ENCODE results near the gene NOS1.
A peak's percentile ranks its signal among the peaks of the same experiment; 100 is the strongest.
"Not testable (repeated sequence)": the region's sequence is repeated elsewhere in the genome, so short reads cannot be mapped to it uniquely, and the experiment has no call there.

The NOS1 gene

DNA sequence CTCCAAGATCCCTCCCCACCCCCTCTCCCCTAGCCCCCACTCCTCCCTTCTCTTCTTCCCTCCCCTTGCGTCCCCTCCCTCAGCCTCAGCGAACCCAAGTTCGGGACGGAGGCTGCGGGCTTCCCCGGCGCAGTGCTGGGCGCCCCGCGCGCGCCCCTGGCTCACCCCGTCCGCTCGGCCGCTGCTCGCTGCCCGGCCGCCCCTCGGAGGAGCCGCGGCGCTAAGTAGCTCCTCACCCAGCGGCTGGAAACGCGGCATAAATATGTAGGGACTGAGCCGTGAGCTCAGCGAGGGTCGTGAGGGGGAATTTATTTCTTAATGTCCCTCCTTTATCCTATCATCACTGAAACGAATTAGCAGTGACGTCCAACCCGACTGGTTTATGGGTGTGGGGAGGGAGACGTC, at the start of gene NOS1:
TSS of gene NOS1 (minus strand) at position 280 of the 405 bp plus-strand sequence. CDS start 30,557 bp downstream, outside the sequence.
- peak within 1 kb of the TSS; percentile 88 for H3K4me3 ChIP-seq (ENCODE audit: low read depth, low read length)

DNA sequence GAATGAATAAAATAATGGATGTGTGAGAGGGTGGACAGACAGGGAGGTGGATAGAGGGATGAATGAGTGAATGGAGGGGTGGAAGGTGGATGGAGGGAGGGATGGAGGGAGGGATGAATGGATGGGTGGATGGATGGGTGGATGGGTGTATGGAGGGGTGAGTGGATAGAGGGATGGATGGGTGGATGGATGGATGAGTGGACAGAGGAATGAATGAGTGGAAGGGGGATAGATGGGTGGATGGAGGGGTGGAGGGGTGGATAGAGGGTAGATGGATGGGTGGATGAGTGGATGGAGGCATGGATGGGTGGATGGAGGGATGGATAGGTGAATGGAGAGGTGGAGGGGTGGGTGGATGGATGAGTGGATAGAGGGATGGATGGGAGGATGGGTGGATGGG, 47.9 kb upstream of the NOS1 start:
- H3K4me3 ChIP-seq (ENCODE audit: low read depth, low read length): no peak overlapping the region

DNA sequence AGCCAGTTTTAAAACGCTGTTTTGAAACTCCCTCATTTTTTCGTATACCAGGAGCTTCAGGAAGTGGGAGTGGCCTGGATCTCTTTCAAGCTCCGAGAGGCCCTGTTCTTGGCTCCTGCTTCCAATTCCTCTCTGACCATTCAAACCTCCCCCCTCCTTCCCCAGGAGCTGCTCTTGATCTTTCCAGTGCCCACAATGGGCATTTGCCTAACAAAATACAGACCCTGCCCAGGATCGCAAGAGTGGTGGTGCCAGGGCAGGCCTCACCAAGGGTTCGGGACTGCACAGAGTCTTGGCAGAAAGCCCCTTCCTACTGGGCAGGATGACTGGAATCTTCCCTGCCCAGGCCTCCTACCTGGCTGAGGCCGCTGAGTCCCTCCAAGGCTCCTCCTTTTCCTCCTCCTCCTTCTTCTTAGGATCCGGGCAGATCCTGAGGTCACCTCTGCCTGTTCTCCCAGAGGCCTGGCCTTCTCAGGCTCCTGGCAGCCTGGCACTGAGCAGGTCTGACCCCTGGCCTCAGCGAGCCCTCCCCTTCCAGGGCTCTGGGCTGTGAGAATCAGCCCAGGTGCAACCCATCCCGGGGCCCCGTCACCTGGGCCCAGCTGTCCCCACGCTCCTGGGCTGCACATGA, 46.9 kb upstream of the NOS1 start:
- H3K4me3 ChIP-seq (ENCODE audit: low read depth, low read length): no peak overlapping the region

DNA sequence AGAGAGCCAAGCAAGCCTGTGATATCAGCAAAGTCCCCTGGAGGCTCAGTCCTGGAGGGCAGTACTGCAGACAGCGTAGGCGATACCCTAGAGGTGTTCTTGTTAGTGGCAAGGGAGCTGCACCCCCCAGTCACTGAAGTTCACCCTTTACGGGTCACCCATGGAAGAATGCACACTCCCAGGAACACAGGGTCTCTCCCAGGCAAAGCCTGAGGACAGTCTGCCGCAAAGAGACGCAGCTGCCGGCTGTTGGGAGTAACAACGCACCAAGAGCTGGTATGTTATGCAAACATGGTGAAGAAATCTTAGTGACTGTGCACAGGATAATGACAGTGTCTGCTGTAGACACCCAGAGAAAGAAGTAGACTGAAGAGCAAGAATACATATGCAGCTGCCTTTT, 43.5 kb upstream of the NOS1 start:
- H3K4me3 ChIP-seq (ENCODE audit: low read depth, low read length): no peak overlapping the region

DNA sequence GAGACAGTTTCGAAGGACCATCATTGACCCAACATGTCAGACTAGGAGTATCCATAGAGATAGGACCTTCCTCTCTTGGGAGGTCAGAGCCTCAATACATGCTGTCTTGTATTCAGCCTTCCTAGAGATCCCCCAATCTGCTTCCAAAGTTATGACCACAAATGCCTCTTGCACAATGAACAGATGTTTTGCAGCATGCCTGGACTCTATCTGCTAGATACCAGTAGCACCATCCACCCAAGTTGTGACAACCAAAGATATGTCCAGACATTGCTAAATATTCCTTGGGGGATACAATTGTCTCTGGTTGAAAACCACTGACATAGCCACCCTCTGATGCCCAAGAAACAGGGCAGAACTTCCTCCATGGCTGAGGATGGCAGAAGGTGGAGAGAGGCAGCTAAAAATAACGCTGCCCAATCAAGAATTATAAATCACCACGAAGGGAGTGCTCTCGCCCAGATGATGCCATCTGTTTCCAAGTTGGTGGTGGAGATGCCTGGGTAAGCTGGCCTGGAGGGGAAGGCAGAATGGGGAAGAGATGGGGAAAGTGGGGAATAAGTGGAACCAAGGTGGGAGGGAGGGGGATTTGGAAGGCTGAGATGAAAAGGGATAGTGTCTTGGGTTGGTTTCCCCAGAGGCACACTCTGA, 42.9 kb upstream of the NOS1 start:
- no peak overlapping the region for H3K4me3 ChIP-seq (ENCODE audit: low read depth, low read length)

DNA sequence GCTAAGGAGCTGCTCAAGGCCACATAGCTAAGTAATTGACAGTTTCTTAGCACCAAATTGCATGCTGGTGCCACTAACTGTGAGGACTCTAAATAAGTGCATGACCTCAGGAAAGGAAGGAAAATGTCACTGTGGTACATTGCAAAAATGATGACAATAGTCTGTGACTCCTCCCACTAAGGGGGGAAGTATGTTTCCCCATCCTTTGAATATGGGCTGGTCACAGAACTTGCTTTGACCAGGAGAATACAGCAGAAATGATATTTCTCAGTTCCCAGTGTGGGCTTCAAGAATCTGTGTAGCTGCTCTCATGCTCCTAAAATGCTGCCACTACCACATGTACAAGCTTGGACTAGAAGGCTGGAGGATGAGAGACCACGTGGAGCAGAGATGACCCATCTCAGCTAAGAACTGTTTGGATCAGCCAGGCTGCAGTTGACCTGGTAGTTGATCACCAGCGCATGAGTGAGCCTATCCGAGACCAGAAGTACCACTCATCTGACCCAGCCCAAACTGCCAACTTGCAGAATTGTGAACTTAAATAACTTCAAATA, 42.2 kb upstream of the NOS1 start:
- H3K4me3 ChIP-seq (ENCODE audit: low read depth, low read length): no peak overlapping the region

DNA sequence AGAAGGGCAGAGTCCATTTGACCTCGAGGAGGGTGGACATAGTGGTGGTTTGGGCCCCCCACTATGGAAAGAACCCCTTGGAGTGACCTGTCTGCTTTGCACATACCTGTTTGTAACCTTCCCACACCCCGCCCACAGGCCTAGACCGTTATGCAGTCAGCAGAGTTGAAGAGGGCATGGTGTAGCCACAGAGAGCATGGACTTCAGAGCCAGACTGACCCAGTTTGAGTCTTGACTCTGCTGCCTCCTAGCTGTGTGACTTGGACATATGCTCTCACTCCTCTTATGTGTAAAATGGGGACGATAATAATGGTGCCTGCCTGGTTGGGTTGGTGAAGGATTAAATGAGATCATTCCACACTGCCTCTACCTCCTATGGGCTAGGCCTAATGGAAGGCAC, 40.9 kb upstream of the NOS1 start:
- H3K4me3 ChIP-seq (ENCODE audit: low read depth, low read length): no peak overlapping the region

DNA sequence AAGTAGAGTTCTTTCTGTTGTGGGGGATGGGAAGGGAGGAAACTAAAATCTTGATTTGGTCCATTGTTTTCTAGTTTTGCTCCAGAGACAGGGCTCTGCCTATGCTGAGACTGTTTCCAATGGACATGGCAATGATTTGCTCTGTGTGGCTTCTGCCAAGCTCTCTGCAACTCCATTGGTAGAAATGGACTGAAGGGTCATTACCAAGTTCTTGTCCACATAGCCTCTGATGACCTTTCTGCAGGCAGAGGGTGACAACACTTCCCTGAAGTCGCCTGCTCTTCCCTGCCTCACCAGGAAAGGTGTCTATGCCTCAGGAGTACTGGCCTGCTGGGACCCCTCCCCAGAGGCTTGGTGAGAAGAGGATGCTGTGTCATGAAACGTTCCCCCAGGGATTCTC, 39.5 kb upstream of the NOS1 start:
- no peak overlapping the region for H3K4me3 ChIP-seq (ENCODE audit: low read depth, low read length)

DNA sequence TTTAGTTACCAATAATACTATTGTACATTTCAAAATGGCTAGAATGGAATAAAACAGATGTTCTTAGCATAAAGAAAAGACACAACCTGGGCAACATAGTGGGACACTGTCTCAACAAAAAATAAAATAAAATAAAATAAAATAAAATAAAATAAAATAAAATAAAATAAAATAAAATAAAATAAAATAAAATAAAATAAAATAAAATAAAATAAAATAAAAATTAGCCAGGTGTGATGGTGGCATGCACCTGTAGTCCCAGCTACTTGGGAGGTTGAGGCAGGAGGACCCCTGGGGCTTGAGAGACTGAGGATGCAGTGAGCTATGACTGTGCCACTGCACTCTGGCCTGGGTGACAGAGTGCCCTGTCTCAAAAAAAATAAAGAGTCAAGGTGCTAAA, 37.1 kb upstream of the NOS1 start:
- H3K4me3 ChIP-seq (ENCODE audit: low read depth, low read length): not testable (repeated sequence)

DNA sequence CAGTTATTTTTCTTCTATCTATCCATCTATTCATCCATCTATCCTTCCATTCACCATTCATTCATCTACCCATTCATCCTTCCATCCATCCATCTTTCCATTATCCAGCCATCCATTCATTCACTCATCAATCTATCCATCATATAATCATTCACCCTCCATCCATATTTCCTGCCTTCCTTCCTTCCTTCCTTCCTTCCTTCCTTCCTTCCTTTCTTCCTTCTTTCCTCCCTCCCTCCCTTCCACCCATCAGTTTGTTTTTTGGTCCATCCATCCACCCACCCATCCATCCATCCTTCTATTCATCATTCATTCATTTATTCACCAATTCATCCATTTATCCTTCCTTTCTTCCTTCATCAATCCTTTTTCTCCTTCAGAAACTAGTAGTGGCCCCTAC, 34.3 kb upstream of the NOS1 start:
- H3K4me3 ChIP-seq (ENCODE audit: low read depth, low read length): no peak overlapping the region

DNA sequence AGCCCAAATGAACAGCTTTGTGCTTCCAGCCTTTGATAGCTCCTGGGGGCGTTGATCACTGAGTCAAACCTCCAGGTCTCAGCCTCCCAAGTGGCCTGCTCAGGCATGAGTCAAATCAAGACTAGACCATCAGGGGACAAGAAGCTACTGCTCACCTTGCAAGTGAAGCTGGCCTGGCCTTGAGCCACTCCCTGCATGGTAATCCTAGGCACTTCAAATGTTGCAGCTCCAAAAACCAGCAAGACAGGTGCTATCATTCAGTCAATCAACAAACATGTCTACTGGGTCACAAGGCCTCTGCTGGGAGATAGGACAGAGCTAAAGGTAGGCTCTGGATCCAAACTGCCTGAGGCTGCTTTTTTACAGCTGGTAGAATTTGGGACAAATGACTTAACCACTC, 33.1 kb upstream of the NOS1 start:
- no peak overlapping the region for H3K4me3 ChIP-seq (ENCODE audit: low read depth, low read length)

DNA sequence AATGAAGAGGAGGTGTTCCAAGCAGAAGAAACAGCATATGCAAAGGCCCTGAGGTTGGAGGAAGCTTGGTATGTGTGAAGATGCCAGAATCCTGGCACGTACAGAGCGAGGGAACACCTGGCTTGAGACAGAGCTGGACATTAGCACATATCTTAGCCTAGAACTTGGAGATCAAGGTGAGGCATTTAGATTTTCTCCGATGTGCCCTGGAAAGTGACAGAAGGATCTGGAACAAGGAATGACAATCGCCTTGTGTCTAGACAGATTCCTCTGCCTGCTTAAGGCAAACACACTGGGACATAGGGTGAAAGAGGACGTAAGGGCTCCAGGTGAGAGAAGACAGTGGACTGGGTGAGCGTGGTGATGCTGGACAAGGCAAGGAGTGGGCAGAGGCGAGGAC, 32.2 kb upstream of the NOS1 start:
- H3K4me3 ChIP-seq (ENCODE audit: low read depth, low read length): no peak overlapping the region

DNA sequence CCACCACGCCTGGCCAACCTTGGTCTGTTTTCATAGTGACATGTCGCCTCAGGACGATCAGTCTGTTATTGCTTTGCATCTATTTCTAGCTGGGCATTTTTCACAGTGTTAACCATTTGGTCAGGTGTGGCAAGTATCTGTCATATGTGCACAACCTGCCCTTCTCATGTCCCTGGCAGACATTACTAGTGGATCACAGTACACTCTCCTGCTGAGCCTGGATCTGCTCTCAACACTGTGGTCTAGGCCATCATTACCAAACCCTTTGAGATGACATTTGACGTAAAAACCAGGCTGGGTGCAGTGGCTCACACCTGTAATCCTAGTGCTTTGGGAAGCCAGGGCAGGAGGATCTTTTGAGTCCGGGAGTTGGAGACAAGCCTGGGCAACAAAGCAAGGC, 29.4 kb upstream of the NOS1 start:
- H3K4me3 ChIP-seq (ENCODE audit: low read depth, low read length): no peak overlapping the region

DNA sequence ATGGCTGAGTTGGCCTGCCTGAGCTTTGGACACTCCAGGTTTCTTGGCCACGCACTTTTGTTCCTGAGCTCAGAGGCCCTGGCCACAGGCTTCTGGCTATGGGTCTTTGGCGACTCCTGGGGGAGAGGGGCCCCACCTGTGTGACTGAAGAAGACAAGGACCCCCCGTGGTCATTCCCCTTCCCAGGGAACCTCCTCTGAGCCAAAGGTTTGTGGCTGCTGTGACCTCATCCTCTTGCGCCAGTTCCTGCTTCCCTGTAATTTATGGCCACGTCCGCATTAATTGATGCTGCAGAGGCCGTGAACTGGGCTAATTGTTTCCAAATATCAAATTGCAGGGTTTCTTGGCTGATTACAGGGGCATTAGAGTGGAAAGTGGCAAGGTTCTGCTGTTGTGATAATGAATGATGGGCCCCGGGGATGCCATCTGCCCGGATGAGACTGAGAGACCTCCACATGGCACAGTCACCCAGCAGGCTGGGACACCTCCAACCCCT, 27.6 kb upstream of the NOS1 start:
- no peak overlapping the region for H3K4me3 ChIP-seq (ENCODE audit: low read depth, low read length)

DNA sequence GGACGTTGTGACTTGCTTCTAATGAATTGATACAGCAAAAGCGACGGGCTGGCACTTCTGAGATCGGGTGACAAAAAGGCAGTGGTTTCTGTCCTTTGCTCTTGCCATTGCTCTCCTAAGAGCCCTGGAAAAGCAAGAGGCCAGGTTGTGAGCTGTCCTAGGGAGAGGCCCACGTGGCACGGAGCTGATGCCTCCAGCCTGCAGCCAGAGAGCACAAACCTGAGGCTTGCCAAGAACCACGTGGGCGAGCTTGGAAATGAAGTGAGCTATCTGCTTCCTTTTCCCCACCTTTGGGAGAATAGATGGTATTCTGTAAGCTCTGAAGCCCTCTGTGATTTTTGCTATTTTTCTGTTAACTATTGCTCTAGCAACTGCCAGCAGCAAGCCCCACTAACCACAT, 26.4 kb upstream of the NOS1 start:
- H3K4me3 ChIP-seq (ENCODE audit: low read depth, low read length): no peak overlapping the region

DNA sequence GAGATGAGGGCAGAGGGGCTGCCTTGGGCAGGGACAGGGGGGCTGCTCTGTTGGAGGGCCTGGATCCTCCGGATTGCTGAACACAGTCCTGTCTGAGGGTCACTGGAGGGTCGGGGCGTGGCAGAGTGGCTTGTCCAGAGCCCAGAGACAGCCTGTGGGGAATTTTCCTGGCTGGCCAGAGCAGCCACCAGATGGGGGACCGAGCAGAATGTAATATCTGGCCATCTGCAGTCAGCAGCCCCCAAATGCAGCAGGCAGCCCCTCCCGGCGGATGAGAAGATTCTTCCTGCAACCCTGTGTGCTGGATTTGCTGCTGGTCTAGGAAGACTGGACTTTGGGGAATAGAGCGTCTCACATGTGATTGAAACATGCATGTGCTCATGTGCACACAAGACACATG, 23.3 kb upstream of the NOS1 start:
- H3K4me3 ChIP-seq (ENCODE audit: low read depth, low read length): no peak overlapping the region

DNA sequence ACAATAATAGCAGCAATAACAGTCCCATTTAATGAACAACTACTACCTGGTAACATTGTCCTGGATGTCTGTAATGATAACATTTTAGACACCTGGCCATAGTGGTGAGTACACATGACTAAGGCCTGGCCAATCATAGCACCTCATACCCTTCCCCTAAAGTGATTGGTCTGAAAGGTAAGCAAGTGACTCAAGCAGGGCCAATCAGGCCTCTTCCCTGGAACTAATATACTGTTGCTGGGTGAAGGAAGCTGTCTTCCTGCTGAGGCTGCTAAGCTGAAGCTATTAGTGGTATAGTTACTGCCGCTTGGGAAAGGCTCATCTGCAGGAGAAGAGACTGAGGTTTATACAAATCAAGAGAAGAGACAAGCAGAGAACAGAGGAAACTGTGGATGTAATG, 18.7 kb upstream of the NOS1 start:
- H3K4me3 ChIP-seq (ENCODE audit: low read depth, low read length): no peak overlapping the region

DNA sequence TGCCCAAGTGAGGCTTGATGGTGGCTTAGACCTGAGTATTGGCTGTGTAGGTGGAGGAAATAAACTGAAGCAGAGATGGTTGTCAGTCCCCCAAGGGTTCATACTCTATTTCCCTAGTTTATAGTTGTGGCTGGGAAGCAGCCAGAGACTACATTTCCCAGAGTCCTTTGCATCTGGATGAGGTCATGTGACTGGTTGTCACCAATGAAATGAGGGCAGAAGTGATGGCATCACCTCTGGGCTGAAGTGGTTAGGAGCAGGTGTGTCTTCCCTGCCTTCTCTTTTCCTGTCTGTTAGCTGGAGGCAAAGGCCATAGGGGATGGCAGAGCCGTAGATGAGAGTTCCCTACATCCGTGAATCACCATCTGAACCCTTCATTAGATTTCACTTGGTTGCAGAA, 16.3 kb upstream of the NOS1 start:
- H3K4me3 ChIP-seq (ENCODE audit: low read depth, low read length): no peak overlapping the region

DNA sequence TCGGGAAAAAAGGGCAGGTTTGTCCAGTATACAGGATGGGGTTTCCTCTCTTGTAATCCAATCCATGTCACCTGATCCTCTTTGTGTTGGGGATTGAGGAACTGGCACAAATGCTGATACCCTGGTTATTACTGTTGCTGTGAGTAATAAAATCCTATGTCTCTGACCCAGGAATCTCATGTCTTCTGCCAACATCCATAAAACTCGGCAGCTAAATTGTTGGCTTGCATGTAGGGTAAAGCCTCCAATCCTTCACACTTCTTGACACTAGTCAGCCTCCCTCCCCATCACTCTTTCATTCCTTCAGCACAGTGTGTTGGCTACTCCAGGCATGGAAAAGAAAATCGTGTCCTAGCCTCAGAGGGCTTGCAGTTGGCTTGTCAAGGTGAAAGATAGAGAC, 9.2 kb upstream of the NOS1 start:
- H3K4me3 ChIP-seq (ENCODE audit: low read depth, low read length): no peak overlapping the region

DNA sequence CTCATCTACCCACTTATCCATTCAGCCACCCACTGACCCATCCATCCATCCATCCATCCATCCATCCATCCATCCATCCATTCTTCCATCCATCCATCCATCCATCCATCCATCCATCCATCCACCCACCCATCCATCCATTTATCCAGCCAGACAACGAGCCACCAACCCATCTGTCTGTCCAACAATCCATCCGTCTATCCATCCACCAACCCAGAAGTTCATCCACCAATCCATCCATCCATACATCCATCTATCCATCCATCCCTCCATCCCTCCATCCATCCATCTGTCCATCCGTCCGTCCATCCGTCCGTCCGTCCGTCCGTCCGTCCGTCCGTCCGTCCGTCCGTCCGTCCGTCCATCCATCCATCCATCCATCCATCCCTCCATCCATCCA, 8.6 kb upstream of the NOS1 start:
- not testable (repeated sequence) for H3K4me3 ChIP-seq (ENCODE audit: low read depth, low read length)

DNA sequence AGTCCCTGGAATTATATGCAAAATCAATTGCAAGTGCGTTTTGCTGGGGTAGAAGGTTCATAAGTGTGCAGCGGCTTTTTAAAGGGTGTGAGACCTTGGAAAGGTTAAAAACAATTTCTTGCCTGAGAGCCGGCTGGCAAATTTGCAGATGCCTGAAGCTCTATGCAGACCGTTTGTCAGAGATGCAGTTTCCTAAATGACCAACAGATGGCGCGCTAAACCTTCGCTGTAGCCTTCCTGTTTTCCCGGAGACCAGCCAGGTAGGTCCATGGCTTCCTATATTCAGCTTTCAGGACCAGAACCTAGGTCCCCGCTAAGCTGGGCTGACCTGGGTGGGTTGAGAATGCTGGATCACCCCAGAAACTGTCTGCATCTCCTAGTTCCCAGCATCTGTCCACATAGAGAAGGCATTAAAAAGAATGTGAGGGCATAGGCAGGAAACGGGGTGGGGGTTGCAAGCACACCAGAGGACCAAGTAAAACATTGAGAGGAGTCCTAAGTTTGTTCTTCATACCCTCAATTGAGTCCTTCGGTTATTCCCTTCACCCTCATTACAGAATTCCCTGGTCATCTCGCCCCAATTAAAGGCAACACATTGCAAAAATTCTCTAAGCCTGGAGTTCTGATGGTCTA, 5.7 kb upstream of the NOS1 start:
- no peak overlapping the region for H3K4me3 ChIP-seq (ENCODE audit: low read depth, low read length)

DNA sequence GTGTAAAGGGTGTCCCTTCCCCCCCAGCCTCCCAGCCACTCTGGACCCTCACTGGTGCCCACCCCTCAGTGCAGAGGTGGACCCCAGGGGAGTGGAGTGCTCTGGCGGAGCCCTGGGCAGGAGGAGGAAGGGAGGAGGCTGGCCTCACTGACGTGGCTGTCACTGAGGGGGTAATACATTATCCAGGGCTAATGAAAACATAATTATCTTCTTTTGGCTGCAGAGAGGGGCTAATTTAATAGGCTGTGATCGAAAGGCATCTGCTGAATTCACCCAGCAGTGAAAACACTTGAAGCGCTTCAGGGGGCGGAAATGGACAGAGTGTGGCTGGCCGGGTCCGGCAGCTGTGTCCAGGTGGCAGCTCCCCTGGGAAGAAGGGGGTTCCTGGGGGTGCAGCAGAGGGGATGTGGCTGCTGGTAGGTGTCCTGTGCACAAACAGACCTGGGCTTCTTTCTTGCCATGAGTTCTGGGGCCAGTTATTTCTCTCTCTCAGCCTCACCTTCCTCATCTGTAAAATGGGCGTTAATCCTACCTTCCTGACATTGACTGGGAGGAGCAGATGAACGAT, 3.7 kb upstream of the NOS1 start:
- no peak overlapping the region for H3K4me3 ChIP-seq (ENCODE audit: low read depth, low read length)
